ENCODE data around the gene PHF13. TPM values are rescaled to one million over a fixed set of nuclear protein-coding genes. Genes with fewer than 3 reads are reported as not detected.

The PHF13 gene
- total RNA-seq, 2 donors from 2014 or later, result 36.9 to 47.8 TPM

DNA sequence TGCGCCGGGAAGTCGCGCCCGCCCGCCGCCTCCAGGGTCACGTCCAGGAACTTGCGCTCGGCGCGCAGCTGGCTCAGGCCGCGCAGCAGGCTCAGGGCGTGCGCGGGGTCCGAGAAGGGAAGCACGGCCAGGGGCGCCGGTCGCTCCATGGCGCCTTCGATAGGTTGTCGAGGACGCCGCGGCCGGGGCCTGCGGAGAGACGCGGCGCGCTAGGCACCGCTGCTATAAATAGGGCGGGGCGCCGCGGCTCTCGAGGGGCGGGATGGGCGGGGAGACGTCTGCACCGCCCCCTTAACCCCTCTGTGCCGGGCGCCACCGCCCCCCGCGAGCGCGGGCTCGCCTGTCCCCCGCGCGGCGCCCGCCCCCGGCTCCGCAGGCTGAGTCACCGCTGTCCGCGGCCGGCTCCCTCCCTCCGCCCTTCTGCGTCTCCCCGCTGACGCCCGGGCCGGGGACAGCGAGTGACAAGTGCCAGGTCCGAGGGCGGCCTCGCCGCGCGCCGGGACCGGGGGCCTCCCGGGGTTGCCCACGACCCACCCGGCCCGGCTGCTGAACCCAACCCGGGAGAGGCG lies 10.8 kb upstream of the PHF13 start, which contains the start of gene KLHL21:
KLHL21 (minus strand) TSS at position 201 of the 569 bp plus-strand sequence; CDS start at position 149, 52 bp downstream.
- H3K9me3 Mint-ChIP-seq, result no peaks in the 10 kb centered on the region
- Histone ChIP-seq H3K9me3 (ENCODE audit: control insufficient read depth, low read length) (no peaks in the 10 kb centered on the region), H3K27me3 (ENCODE audit: control insufficient read depth, insufficient read depth, low read length, poor library complexity, severe bottlenecking) (no peaks in the 10 kb centered on the region), H3K36me3 (ENCODE audit: control insufficient read depth, insufficient read depth, low read length) (peaks cover 13% of the 10 kb centered on the region), H3K4me1 (ENCODE audit: control insufficient read depth, insufficient read depth, low read length) (peaks cover 10% of the 10 kb centered on the region), H3K9ac (ENCODE audit: extremely low read depth, low read length, poor library complexity, severe bottlenecking) (peak within 1 kb of the TSS; percentile 76), H3K27ac (ENCODE audit: low read depth, low read length) (peak within 1 kb of the TSS; percentile 96), H3K4me3 (ENCODE audit: low read length) (peak within 1 kb of the TSS; percentile 95)
- no peaks in the 10 kb centered on the region for H3K27me3 Mint-ChIP-seq (ENCODE audit: insufficient read depth)
- peaks cover 3% of the 10 kb centered on the region for H3K36me3 Mint-ChIP-seq (ENCODE audit: low read depth)
- 0% methylated on average over 20 to 84 of the region's 84 CpGs for WGBS, 2 experiments (ENCODE audit: insufficient coverage in 1 of 2, insufficient read length in 1 of 2)
- peak within 1 kb of the TSS; percentile 75 for H3K4me3 Mint-ChIP-seq
- H3K4me1 Mint-ChIP-seq, result peaks cover 19% of the 10 kb centered on the region
- peak within 1 kb of the TSS; percentile 94 for H3K27ac Mint-ChIP-seq
- TF ChIP-seq, protein P1, sequence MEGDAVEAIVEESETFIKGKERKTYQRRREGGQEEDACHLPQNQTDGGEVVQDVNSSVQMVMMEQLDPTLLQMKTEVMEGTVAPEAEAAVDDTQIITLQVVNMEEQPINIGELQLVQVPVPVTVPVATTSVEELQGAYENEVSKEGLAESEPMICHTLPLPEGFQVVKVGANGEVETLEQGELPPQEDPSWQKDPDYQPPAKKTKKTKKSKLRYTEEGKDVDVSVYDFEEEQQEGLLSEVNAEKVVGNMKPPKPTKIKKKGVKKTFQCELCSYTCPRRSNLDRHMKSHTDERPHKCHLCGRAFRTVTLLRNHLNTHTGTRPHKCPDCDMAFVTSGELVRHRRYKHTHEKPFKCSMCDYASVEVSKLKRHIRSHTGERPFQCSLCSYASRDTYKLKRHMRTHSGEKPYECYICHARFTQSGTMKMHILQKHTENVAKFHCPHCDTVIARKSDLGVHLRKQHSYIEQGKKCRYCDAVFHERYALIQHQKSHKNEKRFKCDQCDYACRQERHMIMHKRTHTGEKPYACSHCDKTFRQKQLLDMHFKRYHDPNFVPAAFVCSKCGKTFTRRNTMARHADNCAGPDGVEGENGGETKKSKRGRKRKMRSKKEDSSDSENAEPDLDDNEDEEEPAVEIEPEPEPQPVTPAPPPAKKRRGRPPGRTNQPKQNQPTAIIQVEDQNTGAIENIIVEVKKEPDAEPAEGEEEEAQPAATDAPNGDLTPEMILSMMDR (conservative IDR thresholded peaks at IDR 0.05), result no peak
- DNase-seq, result peak; percentile 92

DNA sequence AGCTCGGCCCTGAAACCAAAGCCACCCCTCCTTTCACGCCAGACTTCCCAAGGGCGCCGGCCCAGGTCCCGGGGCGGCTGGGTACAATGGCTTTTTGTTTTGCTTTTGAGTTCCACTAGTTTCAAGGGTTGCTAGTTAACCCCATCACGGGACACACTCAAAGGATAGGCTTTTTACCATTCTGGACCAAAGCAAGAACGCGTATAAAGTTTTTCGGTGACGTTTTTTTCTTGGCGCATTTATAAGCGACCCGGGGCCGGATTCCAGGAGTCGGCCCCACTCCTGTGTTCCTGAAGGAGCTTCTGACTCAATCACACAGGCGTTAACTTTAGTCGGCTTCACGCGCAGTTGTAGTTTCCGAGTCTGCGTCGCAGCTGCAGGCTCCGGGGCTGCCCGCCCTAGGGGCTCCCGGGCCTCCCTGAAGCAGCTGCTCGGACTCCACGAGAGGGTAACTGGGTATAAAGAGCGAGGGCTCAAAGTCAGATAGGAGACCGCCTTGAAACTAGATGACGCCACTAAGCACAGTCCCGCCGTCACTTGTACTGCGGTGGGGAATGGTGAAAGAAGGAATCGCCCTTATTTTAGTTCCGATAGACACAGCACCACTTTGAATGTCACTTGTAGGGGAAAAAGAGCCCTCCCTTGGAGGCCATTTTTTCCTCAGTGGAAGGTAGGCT lies 10.2 kb upstream of the PHF13 start:
- peak; percentile 82 for DNase-seq
- no peaks in the 10 kb centered on the region for H3K36me3 Mint-ChIP-seq (ENCODE audit: low read depth)
- TF ChIP-seq, protein P1 (conservative IDR thresholded peaks at IDR 0.05), result no peak
- H3K4me1 ChIP-seq (ENCODE audit: control insufficient read depth, insufficient read depth, low read length), result peaks cover 10% of the 10 kb centered on the region
- WGBS, 2 experiments (ENCODE audit: insufficient coverage in 1 of 2, insufficient read length in 1 of 2), result 2 to 10% methylated on average over 13 to 36 of the region's 36 CpGs
- H3K27me3 Mint-ChIP-seq (ENCODE audit: insufficient read depth), result no peaks in the 10 kb centered on the region
- H3K27ac Mint-ChIP-seq, result peak overlapping the region; percentile 94
- peaks cover 19% of the 10 kb centered on the region for H3K4me1 Mint-ChIP-seq
- H3K9me3 Mint-ChIP-seq, result no peaks in the 10 kb centered on the region
- H3K9me3 ChIP-seq (ENCODE audit: control insufficient read depth, low read length), result no peaks in the 10 kb centered on the region
- peak overlapping the region; percentile 96 for H3K27ac ChIP-seq (ENCODE audit: low read depth, low read length)
- H3K27me3 ChIP-seq (ENCODE audit: control insufficient read depth, insufficient read depth, low read length, poor library complexity, severe bottlenecking), result no peaks in the 10 kb centered on the region
- peak overlapping the region; percentile 69 for H3K4me3 ChIP-seq (ENCODE audit: low read length)
- H3K36me3 ChIP-seq (ENCODE audit: control insufficient read depth, insufficient read depth, low read length), result peaks cover 9% of the 10 kb centered on the region
- H3K4me3 Mint-ChIP-seq, result peak overlapping the region; percentile 75
- peak overlapping the region; percentile 45 for H3K9ac ChIP-seq (ENCODE audit: extremely low read depth, low read length, poor library complexity, severe bottlenecking)

DNA sequence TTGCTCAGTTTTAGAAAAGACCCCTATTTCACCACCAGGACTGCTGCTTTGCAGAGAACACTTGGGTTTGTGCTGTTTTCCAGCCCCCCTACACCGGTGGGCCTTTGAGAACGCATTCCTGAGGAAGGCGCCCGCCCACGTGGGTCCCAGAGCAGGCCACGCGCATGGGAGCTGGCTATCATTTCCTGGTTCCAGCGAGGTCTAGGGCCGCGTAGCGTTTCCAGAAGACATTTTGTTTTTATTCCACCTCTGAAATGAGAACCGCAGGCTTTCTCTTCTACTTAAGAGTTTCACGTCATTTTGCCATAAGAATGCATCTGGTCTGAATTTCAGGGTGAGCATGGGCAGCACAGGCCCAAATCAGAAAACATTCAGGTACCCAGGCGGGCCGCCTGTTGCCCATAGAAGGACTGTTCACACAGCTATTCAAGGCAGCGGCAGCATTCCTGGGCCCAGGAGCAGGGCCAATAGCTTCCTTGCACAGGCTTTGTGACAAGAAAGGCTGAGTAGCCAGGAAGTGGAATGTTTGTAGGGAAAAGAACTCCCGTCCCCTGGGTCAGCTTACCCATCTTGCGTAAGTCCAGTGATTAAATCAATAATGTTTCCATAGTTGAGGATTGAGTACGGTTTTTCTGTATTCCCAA lies 9.5 kb upstream of the PHF13 start:
- peak overlapping the region; percentile 45 for H3K9ac ChIP-seq (ENCODE audit: extremely low read depth, low read length, poor library complexity, severe bottlenecking)
- Mint-ChIP-seq H3K36me3 (ENCODE audit: low read depth) (no peaks in the 10 kb centered on the region), H3K27ac (peak overlapping the region; percentile 94), H3K4me3 (peak overlapping the region; percentile 75), H3K4me1 (peaks cover 19% of the 10 kb centered on the region), H3K9me3 (no peaks in the 10 kb centered on the region), H3K27me3 (ENCODE audit: insufficient read depth) (no peaks in the 10 kb centered on the region)
- peak; percentile 89 for DNase-seq
- peaks cover 5% of the 10 kb centered on the region for H3K36me3 ChIP-seq (ENCODE audit: control insufficient read depth, insufficient read depth, low read length)
- no peaks in the 10 kb centered on the region for H3K27me3 ChIP-seq (ENCODE audit: control insufficient read depth, insufficient read depth, low read length, poor library complexity, severe bottlenecking)
- peaks cover 10% of the 10 kb centered on the region for H3K4me1 ChIP-seq (ENCODE audit: control insufficient read depth, insufficient read depth, low read length)
- peak overlapping the region; percentile 96 for H3K27ac ChIP-seq (ENCODE audit: low read depth, low read length)
- peak overlapping the region; percentile 69 for H3K4me3 ChIP-seq (ENCODE audit: low read length)
- no peaks in the 10 kb centered on the region for H3K9me3 ChIP-seq (ENCODE audit: control insufficient read depth, low read length)
- TF ChIP-seq, protein P1 (conservative IDR thresholded peaks at IDR 0.05), result peak; percentile 55
- WGBS, 2 experiments (ENCODE audit: insufficient coverage in 1 of 2, insufficient read length in 1 of 2), result 20 to 42% methylated on average over 14 to 19 of the region's 19 CpGs
